HEK293 (cell line): Measurements from ENCODE around the gene GNPTG.

Source experiments
- CTCF ChIA-PET: fragments of 350-600 bp; formaldehyde crosslinking; extraction: SDS; loops from one replicate; lab custom pipeline; 2021; ENCODE audit warnings: antibody characterized with exemption; lab: Yijun Ruan, JAX
- POLR2A ChIA-PET: fragments of 300-600 bp; formaldehyde crosslinking; extraction: SDS; loops from one replicate; lab custom pipeline; 2020; ENCODE audit warnings: antibody characterized with exemption, inconsistent platforms; lab: Yijun Ruan, JAX
- H3K27ac ChIP-seq: fragments of 200-500 bp; sonication (Bioruptor generic); 2 replicates; pipeline ENCODE4 v1.5.1; 2014; ENCODE audit warnings: low read depth, low read length, control low read depth, inconsistent platforms; ENCODE audit errors: extremely low read depth
- H3K36me3 ChIP-seq, 2 experiments: fragments of 200-500 bp in 1 of 2; sonication (Bioruptor generic) in 1 of 2; 1 replicate in 1 of 2; 2 replicates in 1 of 2; pipeline ENCODE4 v1.5.1; 2014 to 2017; ENCODE audit warnings: inconsistent platforms in 2 of 2, low read length in 2 of 2; ENCODE audit not compliant: control insufficient read depth in 2 of 2, insufficient read depth in 1 of 2
- H3K4me1 ChIP-seq: fragments of 200-500 bp; sonication (Bioruptor generic); 2 replicates; pipeline ENCODE4 v1.5.1; 2014; ENCODE audit warnings: mild to moderate bottlenecking, low read length, inconsistent platforms; ENCODE audit not compliant: control insufficient read depth, insufficient read depth
- H3K4me3 ChIP-seq: 2 replicates; pipeline ENCODE4 v1.5.1; 2011; ENCODE audit warnings: low read depth, mild to moderate bottlenecking, control low read depth, low read length, moderate library complexity
- H3K9me3 ChIP-seq: fragments of 200-500 bp; sonication (Bioruptor generic); 2 replicates; pipeline ENCODE4 v1.5.1; 2014; ENCODE audit warnings: low read depth, low read length, inconsistent platforms; ENCODE audit not compliant: control insufficient read depth, insufficient read depth
- BCL11B ChIP-seq: fragments of 450-650 bp; formaldehyde crosslinking; IDR thresholded peaks from 2 replicates; pipeline ENCODE4 v1.5.1; 2016; ENCODE audit warnings: low read depth, missing biosample characterization, missing genetic modification characterization
- EGR2 ChIP-seq: fragments of 450-650 bp; formaldehyde crosslinking; IDR thresholded peaks from 2 replicates; pipeline ENCODE4 v1.5.1; 2016; ENCODE audit warnings: low read depth, missing biosample characterization, missing genetic modification characterization
- OSR2 ChIP-seq: fragments of 450-650 bp; formaldehyde crosslinking; IDR thresholded peaks from 2 replicates; pipeline ENCODE4 v1.5.1; 2016; ENCODE audit warnings: missing biosample characterization, missing genetic modification characterization
- ZBTB20 ChIP-seq: fragments of 450-650 bp; formaldehyde crosslinking; IDR thresholded peaks from 2 replicates; pipeline ENCODE4 v1.5.1; 2016; ENCODE audit warnings: missing biosample characterization, missing genetic modification characterization
- ZBTB48 ChIP-seq: fragments of 450-650 bp; formaldehyde crosslinking; IDR thresholded peaks from 2 replicates; pipeline ENCODE4 v1.5.1; 2016; ENCODE audit warnings: missing biosample characterization, missing genetic modification characterization
- ZBTB7A ChIP-seq: fragments of 450-650 bp; formaldehyde crosslinking; IDR thresholded peaks from 2 replicates; pipeline ENCODE4 v1.5.1; 2016; ENCODE audit warnings: low read depth, missing biosample characterization, missing genetic modification characterization
- ZFP37 ChIP-seq: fragments of 450-650 bp; formaldehyde crosslinking; IDR thresholded peaks from 2 replicates; pipeline ENCODE4 v1.5.1; 2016; ENCODE audit warnings: missing biosample characterization, missing genetic modification characterization
- ZFP41 ChIP-seq: fragments of 450-650 bp; formaldehyde crosslinking; IDR thresholded peaks from 2 replicates; pipeline ENCODE4 v1.5.1; 2016; ENCODE audit warnings: missing biosample characterization, missing genetic modification characterization, borderline replicate concordance
- ZIC2 ChIP-seq: fragments of 450-650 bp; formaldehyde crosslinking; IDR thresholded peaks from 2 replicates; pipeline ENCODE4 v1.5.1; 2016; ENCODE audit warnings: missing biosample characterization, missing genetic modification characterization
- ZNF121 ChIP-seq: fragments of 450-650 bp; formaldehyde crosslinking; IDR thresholded peaks from 2 replicates; pipeline ENCODE4 v1.5.1; 2016; ENCODE audit warnings: missing biosample characterization, missing genetic modification characterization
- ZNF140 ChIP-seq: fragments of 450-650 bp; formaldehyde crosslinking; IDR thresholded peaks from 2 replicates; pipeline ENCODE4 v1.5.1; 2016; ENCODE audit warnings: missing biosample characterization, missing genetic modification characterization
- ZNF311 ChIP-seq: fragments of 450-650 bp; formaldehyde crosslinking; IDR thresholded peaks from 2 replicates; pipeline ENCODE4 v1.5.1; 2017; ENCODE audit warnings: missing biosample characterization, missing genetic modification characterization, borderline replicate concordance
- ZNF324 ChIP-seq: fragments of 450-650 bp; formaldehyde crosslinking; IDR thresholded peaks from 2 replicates; pipeline ENCODE4 v1.5.1; 2016; ENCODE audit warnings: missing biosample characterization, missing genetic modification characterization
- ZNF623 ChIP-seq: fragments of 450-650 bp; formaldehyde crosslinking; IDR thresholded peaks from 2 replicates; pipeline ENCODE4 v1.5.1; 2016; ENCODE audit warnings: missing biosample characterization, missing genetic modification characterization
- ZNF639 ChIP-seq: fragments of 450-650 bp; formaldehyde crosslinking; IDR thresholded peaks from 2 replicates; pipeline ENCODE4 v1.5.1; 2016; ENCODE audit warnings: missing biosample characterization, missing genetic modification characterization
- ZNF658 ChIP-seq: fragments of 450-650 bp; formaldehyde crosslinking; IDR thresholded peaks from 2 replicates; pipeline ENCODE4; 2016; ENCODE audit warnings: missing biosample characterization, missing genetic modification characterization
- ZNF692 ChIP-seq: fragments of 450-650 bp; formaldehyde crosslinking; IDR thresholded peaks from 2 replicates; pipeline ENCODE4 v1.5.1; 2016; ENCODE audit warnings: missing biosample characterization, missing genetic modification characterization
- ZNF707 ChIP-seq: fragments of 450-650 bp; formaldehyde crosslinking; IDR thresholded peaks from 2 replicates; pipeline ENCODE4 v1.5.1; 2016; ENCODE audit warnings: missing biosample characterization, missing genetic modification characterization
- ZNF76 ChIP-seq: fragments of 450-650 bp; formaldehyde crosslinking; IDR thresholded peaks from 2 replicates; pipeline ENCODE4; 2016; ENCODE audit warnings: low read depth, missing biosample characterization, missing genetic modification characterization, borderline replicate concordance
- ZNF776 ChIP-seq: fragments of 450-650 bp; formaldehyde crosslinking; IDR thresholded peaks from 2 replicates; pipeline ENCODE4 v1.5.0; 2017; ENCODE audit warnings: missing biosample characterization, missing genetic modification characterization, borderline replicate concordance
- ZSCAN4 ChIP-seq: fragments of 450-650 bp; formaldehyde crosslinking; IDR thresholded peaks from 2 replicates; pipeline ENCODE4 v1.5.1; 2017; ENCODE audit warnings: missing biosample characterization, missing genetic modification characterization
- TF ChIP-seq, protein P1 (sequence below): fragments of 450-650 bp; formaldehyde crosslinking; IDR thresholded peaks from 2 replicates; pipeline ENCODE4 v1.5.1; 2017; ENCODE audit warnings: missing biosample characterization, mild to moderate bottlenecking, missing genetic modification characterization, moderate library complexity
- TF ChIP-seq, protein P2 (sequence below): fragments of 450-650 bp; formaldehyde crosslinking; IDR thresholded peaks from 2 replicates; pipeline ENCODE4 v1.5.1; 2016; ENCODE audit warnings: missing biosample characterization, missing genetic modification characterization
- TF ChIP-seq, protein P3 (sequence below): fragments of 450-650 bp; formaldehyde crosslinking; IDR thresholded peaks from 2 replicates; pipeline ENCODE4 v1.5.0; 2017; ENCODE audit warnings: missing biosample characterization, missing genetic modification characterization, borderline replicate concordance

Gene GNPTG

GRCh38 chr16:1398826-1399581, 47.3 kb downstream of the GNPTG start (continued):
- TF ChIP-seq ZNF76 (tag by site-specific recombination) (no peak), OSR2 (tag by site-specific recombination) (no peak), EGR2 (no peak), ZNF639 (tag by site-specific recombination) (no peak), ZNF623 (tag by site-specific recombination) (no peak), ZBTB20 (tag by site-specific recombination) (no peak), ZNF311 (tag by site-specific recombination) (no peak), ZFP37 (tag by site-specific recombination) (no peak), BCL11B (no peak)
- TF ChIP-seq, protein P1, sequence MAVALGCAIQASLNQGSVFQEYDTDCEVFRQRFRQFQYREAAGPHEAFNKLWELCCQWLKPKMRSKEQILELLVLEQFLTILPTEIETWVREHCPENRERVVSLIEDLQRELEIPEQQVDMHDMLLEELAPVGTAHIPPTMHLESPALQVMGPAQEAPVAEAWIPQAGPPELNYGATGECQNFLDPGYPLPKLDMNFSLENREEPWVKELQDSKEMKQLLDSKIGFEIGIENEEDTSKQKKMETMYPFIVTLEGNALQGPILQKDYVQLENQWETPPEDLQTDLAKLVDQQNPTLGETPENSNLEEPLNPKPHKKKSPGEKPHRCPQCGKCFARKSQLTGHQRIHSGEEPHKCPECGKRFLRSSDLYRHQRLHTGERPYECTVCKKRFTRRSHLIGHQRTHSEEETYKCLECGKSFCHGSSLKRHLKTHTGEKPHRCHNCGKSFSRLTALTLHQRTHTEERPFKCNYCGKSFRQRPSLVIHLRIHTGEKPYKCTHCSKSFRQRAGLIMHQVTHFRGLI (tag by site-specific recombination), result no peak

- Histone ChIP-seq H3K9me3 (no peaks in the 10 kb centered on the region), H3K4me1 (no peaks in the 10 kb centered on the region), H3K27ac (no peak overlapping the region), H3K36me3 (peaks cover 0 to 50% of the 10 kb centered on the region in 2 experiments; a peak in 2 of 3 replicates), H3K4me3 (no peak overlapping the region)
- ChIA-PET POLR2A (no interaction called here), CTCF (interaction anchor here (0.9 kb wide), 1 partner anchor 12 kb away, joined by 3 read pairs; no protein-coding TSS in a partner anchor)
- TF ChIP-seq ZIC2 (tag by site-specific recombination) (no peak), ZNF140 (no peak), ZFP41 (no peak), ZNF121 (no peak), ZNF707 (tag by site-specific recombination) (no peak), ZNF324 (tag by site-specific recombination) (no peak), ZNF311 (tag by site-specific recombination) (no peak), ZBTB7A (tag by site-specific recombination) (no peak), ZNF658 (tag by site-specific recombination) (no peak), ZSCAN4 (tag by site-specific recombination) (no peak), ZBTB48 (tag by site-specific recombination) (no peak), ZNF692 (tag by site-specific recombination) (no peak), ZNF776 (tag by site-specific recombination) (no peak)
- TF ChIP-seq, protein P2, sequence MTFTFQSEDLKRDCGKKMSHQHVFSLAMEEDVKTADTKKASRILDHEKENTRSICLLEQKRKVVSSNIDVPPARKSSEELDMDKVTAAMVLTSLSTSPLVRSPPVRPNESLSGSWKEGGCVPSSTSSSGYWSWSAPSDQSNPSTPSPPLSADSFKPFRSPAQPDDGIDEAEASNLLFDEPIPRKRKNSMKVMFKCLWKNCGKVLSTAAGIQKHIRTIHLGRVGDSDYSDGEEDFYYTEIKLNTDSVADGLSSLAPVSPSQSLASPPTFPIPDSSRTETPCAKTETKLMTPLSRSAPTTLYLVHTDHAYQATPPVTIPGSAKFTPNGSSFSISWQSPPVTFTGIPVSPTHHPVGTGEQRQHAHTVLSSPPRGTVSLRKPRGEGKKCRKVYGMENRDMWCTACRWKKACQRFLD (tag by site-specific recombination), result no peak
- TF ChIP-seq, protein P3, sequence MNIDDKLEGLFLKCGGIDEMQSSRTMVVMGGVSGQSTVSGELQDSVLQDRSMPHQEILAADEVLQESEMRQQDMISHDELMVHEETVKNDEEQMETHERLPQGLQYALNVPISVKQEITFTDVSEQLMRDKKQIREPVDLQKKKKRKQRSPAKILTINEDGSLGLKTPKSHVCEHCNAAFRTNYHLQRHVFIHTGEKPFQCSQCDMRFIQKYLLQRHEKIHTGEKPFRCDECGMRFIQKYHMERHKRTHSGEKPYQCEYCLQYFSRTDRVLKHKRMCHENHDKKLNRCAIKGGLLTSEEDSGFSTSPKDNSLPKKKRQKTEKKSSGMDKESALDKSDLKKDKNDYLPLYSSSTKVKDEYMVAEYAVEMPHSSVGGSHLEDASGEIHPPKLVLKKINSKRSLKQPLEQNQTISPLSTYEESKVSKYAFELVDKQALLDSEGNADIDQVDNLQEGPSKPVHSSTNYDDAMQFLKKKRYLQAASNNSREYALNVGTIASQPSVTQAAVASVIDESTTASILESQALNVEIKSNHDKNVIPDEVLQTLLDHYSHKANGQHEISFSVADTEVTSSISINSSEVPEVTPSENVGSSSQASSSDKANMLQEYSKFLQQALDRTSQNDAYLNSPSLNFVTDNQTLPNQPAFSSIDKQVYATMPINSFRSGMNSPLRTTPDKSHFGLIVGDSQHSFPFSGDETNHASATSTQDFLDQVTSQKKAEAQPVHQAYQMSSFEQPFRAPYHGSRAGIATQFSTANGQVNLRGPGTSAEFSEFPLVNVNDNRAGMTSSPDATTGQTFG (tag by site-specific recombination), result no peak
Measured at GRCh38 chr16:1401061-1401757, 49.5 kb downstream of the GNPTG start.
